ENCODE measurements around the gene MYBPHL.
A peak's percentile ranks its signal among the peaks of the same experiment; 100 is the strongest.
"Not testable (repeated sequence)": the region's sequence is repeated elsewhere in the genome, so short reads cannot be mapped to it uniquely, and the experiment has no call there.

The MYBPHL gene

DNA sequence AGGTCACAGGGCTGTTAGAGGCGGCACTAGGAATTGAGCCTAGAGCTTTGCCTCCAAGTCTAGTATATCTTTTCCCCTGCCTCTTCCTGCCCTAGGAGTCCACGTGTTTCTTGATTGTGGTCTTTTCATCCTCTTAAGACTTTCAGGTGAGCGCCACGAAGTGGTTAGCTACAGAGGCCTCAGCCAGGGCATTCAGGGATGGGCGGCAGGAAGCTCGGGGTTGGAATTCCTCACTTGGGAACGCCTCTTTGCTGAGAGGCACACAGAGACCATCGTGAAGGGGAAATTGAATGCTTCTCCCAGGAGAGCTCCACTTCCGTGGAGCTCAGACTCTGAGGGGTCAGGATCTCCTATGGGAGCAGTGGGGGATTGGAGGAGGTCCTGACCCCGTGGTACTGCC is 820 bp downstream of the MYBPHL start:
- DNase-seq: not testable (repeated sequence)

DNA sequence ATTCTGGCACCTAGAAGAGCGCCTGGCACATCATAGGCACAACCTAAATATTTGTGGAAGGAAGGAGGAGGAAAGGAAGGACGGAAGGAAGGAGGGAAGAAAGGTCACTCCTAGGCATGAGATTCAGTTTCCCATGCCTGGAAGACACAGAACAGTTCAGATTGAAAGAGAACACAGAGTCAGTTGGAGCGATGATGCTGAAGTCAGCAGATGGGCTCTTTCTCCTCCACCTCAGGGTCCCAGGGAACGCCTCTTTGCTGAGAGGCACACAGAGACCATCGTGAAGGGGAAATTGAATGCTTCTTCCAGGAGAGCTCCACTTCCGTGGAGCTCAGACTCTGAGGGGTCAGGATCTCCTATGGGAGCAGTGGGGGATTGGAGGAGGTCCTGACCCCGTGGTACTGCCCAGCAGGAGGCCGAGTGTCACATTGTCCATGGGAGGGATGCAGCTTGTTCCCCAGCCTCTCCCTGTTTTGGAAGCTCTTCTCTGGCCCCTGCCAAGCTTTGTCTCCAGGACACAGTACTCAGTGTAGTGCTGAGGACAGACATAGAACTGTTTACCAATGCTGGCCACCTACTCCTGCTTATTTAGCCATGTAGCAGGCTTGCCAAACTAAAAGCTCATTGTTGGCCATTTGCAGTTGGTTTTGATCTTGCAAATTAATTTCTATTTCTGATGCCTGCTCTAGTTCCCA is 2.4 kb downstream of the MYBPHL start:
- no peak for DNase-seq

DNA sequence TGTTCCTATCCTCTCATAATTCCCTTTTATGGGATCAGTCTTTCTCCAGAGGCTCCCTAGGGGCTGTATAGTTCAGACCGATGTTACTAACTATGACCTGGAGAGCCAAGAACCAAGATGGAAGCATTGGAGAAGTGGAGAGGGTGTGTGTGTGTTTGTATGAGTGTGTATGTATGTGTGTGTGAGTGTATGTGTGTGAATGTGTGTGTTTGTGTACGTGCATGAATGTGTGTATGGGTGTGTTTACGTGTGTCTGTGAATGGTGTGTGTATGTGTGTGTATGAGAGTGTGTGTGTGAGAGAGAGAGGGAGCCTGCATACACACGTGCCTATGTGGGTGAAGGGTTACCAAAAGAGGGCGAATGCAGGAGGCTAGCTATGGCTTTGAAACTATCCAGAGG is 4.9 kb downstream of the MYBPHL start:
- DNase-seq: no peak

GRCh38 chr1:109300650-109301151 is 6.1 kb downstream of the MYBPHL start:
- no peak for DNase-seq

GRCh38 chr1:109299558-109300343 is 7.1 kb downstream of the MYBPHL start:
- no peak for DNase-seq

GRCh38 chr1:109298666-109299557 is 7.9 kb downstream of the MYBPHL start:
- no peak for DNase-seq

DNA sequence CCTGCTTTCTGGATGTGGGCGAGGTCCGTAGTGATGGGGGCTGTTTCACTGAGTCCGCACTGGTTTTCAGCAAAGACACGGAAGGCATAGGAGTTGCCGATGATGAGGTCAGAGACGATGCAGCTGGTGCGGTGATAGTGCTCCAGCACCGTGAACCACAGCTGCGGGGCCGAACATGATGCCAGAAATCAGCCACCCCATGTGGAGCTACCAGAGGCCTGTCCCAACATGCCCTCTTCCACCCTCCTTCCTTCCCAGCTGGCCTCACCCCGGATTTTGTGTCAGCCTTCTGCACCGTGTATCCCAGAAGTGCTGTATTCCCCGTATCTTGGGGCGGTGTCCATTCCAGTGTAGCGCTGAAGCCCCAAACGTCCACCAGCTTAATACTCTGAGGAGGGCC is 10.0 kb downstream of the MYBPHL start:
- no peak for DNase-seq

- DNase-seq: no peak
These were observed 10.9 kb downstream of the MYBPHL start for GRCh38 chr1:109295712-109296415.

- DNase-seq: no peak
These were observed 12.3 kb downstream of the MYBPHL start for GRCh38 chr1:109294481-109294880.

- DNase-seq: no peak
These were observed 13.8 kb downstream of the MYBPHL start for GRCh38 chr1:109293026-109293425.

- DNase-seq: no peak
These were observed 14.4 kb downstream of the MYBPHL start for GRCh38 chr1:109292364-109292763.

GRCh38 chr1:109290998-109291397 is 15.8 kb downstream of the MYBPHL start:
- no peak for DNase-seq

- no peak for DNase-seq
These were observed 16.7 kb downstream of the MYBPHL start for GRCh38 chr1:109290137-109290536.

DNA sequence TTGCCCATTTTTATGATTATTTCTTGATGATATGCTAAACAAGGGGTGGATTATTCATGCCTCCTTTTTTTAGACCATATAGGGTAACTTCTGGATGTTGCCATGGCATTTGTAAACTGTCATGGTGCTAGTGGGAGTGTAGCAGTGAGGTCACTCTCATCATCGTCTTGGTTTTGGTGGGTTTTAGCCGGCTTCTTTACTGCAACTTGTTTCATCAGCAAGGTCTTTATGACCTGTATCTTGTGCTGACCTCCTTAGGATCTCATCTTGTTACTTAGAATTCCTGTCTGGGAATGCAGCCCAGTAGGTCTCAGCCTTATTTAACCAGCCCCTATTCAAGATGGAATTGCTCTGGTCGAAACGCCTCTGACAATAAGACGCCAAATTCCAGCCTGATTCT is 20.0 kb downstream of the MYBPHL start:
- not testable (repeated sequence) for DNase-seq

DNA sequence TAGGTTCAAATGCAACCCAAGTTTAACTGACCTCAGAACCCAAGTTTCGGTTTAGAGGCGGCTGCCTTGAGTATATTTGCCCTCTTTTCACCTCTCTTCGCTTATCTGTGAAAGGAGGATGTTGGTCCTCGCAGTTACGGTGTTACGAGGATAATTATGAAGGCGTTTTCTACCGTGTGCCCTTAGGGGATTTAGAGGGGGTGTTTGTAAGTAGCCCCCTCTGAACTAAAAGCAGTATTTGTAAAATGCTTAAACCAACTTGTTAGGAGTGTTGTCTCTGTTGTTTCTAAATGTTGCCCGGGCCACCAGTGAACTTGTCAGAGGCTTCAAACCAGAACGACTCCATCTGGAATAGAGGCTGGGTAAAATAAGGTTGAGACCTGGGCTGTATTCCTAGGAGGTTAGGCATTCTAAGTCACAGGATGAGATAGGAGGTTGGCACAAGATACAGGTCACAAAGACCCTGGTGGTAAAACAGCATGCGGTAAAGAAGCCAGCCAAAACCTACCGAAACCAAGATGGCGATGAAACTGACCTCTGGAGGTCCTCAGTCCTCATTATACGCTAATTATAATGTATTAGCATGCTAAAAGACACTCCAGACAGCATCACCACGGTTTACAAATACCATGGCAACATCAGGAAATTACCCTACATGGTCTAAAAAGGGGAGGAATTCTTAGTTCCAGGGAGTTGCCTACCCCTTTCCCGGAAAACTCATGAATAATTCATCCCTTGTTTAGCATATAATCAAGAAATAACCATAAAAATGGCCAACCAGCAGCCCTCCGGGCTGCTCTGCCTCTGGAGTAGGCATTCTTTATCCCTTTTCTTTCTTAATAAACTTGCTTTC is 22.8 kb downstream of the MYBPHL start:
- no peak for DNase-seq

DNA sequence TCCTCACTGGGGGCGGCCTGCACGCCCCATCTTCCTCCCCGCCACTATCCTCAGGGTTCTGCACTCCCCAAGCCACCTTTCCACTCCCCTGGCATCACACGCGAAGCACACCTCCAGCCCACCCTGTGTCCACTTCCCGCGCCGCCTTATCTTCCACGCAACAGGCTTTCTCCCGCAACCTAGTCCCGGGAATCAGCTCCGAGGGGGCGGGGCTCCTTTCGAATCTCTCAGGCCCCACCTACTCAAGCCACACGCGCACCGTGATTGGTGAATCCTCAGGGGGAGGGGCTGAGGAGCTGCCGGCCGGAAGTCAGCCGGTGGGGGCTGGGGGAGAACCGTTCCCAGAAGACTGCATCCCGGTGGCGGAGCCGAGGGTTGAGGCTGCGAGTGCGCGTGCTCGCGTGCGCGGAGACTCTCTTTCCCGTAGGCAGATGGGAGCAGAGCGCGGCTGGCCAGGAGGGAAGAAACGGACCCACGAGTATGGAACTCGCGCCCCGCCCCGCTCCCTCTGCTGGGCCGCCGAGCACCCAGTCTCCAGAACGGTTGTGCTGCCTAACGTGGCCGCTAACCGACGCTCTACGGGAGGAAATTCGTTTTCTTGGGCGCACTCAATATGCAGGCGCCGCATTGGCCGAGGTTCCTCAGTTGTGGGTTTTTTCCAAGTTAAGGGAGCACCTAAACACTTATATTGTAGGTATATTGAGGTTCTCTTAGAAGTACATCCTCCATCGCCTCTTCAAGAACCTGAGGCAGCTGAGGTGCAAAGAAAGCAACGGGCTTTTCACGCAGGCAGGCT is 23.7 kb downstream of the MYBPHL start, which contains the start of gene PSRC1:
Gene PSRC1, minus strand, starts transcription at position 194 of the 796 bp plus-strand sequence.
- DNase-seq: peak; percentile 92

- DNase-seq: no peak
These were observed 24.3 kb downstream of the MYBPHL start for GRCh38 chr1:109282497-109282951.

- no peak for DNase-seq
These were observed 24.9 kb downstream of the MYBPHL start for GRCh38 chr1:109281680-109282496.

DNA sequence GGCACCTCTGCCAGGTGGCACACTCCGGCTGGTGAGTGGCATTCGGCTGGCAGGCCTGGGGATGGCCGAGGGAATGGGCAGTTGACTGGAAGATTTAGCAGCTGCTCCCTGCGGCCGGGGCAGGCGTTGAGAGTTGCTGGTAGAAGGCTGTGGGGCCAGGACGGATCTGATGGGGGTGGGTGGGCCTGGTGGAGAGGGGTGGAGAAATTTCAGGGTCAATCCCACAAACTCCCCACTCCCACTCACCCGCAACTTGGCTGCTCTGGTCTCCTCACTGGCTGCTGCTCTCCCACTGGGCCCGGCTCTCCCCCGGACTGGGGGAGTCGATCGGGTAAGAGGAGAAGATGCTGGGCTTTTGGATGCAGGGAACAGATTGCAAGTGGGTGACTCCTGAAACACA is 25.9 kb downstream of the MYBPHL start:
- DNase-seq: no peak
